Inferior parietal cortex (tissue), 1 donor: ENCODE data around the gene LRRN4CL.
"Not testable (repeated sequence)": the region's sequence is repeated elsewhere in the genome, so short reads cannot be mapped to it uniquely, and the experiment has no call there.

ENCODE experiments used
- DNase-seq: peaks from one replicate; pipeline ENCODE4 v3.0.0-alpha.2; 2016; ENCODE audit errors: extremely low spot score

Gene LRRN4CL

DNA sequence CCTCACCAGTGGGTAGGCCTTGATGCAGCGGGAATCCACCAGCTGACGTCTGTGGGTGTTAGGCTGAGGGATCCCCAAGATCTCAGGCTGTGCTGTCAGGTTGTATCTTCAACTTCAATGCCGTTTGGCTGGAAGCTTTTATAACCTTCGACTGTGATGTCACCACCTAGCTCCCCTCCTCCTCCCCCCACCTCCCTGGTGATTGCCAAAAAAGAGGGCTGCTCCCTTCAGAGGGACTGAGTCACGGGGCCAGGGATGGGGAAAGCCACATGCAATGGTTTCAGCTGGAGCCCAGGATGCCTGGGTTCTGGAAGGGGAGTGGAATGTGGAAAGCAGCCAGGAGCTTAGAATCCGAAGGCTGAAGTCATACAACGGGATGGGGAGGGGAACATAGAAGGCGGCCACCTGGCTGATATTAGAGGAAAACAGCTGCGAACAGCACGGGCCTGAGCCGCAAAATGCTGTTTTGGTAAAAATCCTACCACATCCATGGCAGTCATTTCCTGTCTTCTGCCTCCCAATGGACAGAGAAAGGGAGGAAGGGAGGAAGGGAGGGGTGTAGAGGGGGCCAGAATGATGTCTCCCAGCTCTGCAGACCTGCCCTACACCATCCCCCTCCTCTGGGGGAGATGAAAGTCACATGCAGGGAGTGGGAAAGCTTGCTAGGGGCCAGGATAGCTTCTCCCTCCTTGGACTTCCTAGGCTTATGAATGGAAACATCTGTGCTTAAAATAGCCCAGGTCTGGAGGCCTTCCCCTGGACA, at the start of gene LRRN4CL:
Gene LRRN4CL, minus strand, starts transcription at position 110 of the 763 bp plus-strand sequence. CDS start 1,022 bp downstream, outside the sequence.
- DNase-seq, result no peak

DNA sequence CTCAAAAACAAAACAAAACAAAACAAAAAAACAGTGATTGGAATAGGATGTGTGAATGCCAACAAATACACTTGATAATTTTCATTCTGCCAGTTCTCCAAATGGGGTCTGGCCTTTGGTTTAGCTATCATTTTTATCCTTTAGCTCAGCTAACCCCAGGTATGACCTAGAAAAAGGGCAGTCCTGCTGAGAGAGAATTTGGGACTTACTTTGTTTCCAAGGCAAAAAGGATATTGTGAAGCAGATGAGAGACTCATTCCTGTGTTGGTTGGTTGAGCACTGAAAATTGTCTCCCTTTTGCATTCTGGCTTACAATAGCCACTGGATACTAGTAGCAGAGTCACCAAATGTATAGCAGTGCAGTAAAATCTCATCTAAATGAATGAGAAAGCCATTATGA, 47.9 kb upstream of the LRRN4CL start:
- no peak for DNase-seq

DNA sequence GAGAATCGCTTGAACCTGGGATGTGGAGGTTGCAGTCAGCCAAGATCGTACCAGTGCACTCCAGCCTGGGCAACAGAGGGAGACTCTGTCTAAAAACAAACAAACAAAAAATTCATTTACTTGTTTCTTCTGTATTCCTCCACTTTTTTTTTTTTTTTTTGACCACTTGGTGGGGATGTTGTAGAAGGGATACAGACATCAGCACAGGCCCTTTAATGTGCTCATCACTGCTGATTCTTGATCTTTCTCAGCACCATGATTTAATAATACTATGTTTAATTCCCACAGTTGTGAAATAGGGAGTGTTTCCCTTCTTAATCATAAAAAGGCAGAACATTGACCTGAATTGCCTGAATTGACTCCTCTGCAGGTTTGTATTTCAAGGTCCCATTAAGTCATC, 43.5 kb upstream of the LRRN4CL start:
- peak; percentile 47 for DNase-seq

DNA sequence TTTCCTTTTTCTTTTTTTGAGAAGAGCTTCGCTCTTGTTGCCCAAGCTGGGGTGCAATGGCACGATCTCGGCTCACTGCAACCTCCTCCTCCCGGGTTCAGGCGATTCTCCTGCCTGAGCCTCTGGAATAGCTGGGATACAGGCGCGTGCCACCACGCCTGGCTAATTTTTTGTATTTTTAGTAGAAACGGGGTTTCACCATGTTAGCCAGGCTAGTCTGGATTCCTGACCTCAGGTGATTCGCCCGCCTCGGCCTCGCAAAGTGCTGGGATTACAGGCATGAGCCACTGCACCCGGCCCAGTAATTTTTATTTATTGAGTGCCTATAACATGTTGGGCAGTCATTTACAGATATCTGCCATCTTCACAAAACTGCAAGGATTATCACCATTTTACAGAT, 40.7 kb upstream of the LRRN4CL start:
- DNase-seq, result not testable (repeated sequence)

DNA sequence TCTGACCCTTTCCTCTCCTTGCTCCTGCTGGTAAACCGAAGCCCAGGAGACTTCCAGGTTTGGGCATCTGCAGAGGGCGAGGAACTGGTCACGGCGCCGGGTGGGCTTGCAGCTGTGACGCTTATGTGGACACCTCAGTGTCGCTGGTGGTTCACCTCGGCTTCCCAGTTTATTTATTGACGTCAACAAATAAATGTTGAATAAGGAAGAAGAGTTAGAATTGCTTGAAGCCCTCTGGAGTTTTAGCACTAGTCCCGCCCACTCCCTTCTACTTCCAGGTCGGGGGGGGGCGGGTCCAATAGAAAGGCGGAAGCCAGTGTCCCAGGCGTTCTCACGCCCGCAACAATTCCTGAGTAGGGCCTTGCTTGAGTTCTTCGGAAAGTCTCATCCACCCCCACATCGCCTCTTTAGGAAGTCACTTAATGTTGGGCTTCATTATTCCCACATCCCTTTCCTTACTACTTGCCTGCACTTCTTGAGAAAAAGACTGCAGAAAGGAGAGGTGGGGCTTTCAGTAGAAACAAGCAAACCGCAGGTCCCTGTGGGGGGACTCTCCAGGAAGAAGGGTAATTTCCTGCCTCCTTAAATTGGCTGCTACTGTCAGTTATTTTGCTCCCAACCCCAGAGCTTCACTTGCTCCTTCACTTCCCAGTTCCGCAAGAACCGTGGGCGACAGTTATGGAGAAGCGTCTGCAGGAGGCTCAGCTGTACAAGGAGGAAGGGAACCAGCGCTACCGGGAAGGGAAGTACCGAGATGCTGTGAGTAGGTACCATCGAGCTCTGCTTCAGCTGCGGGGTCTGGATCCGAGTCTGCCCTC, 39.0 kb upstream of the LRRN4CL start, which contains the start of gene TTC9C:
Gene TTC9C, plus strand, starts transcription at position 316 of the 818 bp plus-strand sequence. Its CDS starts 363 bp downstream, at position 679.
- peak; percentile 90 for DNase-seq

DNA sequence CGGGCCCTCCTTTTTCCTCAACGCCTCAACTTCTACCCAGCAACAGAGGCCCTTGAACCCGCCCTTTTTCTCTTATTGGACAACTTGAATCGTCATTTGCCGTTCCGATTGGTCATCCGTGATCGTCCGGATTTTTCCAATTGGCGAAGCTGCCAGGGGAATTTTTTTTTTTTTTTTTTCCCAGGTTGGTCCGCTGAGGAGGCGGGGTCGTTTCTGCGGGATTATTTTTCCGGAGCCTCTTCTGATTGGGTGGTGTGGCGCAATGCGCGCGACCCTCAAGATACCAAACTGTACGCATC, 38.5 kb upstream of the LRRN4CL start:
- peak; percentile 99 for DNase-seq

GRCh38 chr11:62727165-62727871, 38.0 kb upstream of the LRRN4CL start, which contains the start of gene HNRNPUL2:
Gene HNRNPUL2, minus strand, starts transcription at chr11:62727457. Its CDS starts 301 bp downstream, at chr11:62727156.
- peak; percentile 99 for DNase-seq

DNA sequence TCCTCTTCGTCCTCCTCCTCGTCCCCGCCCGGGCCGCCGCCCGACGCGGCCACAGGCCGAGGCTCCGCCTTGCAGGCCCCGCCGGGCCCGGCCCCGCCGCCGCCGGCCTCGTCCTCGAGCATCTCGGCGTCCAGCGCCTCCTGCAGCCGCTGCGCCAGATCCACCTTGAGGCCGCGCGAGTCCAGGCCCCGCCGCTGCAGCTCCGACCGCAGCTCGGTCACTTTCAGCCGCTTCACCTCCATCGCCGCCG, 37.5 kb upstream of the LRRN4CL start:
- DNase-seq, result no peak

- peak; percentile 7 for DNase-seq
Measured at GRCh38 chr11:62726156-62726914, 37.0 kb upstream of the LRRN4CL start.

GRCh38 chr11:62725646-62726045, 36.3 kb upstream of the LRRN4CL start:
- no peak for DNase-seq

GRCh38 chr11:62724171-62724570, 34.8 kb upstream of the LRRN4CL start:
- DNase-seq, result no peak

DNA sequence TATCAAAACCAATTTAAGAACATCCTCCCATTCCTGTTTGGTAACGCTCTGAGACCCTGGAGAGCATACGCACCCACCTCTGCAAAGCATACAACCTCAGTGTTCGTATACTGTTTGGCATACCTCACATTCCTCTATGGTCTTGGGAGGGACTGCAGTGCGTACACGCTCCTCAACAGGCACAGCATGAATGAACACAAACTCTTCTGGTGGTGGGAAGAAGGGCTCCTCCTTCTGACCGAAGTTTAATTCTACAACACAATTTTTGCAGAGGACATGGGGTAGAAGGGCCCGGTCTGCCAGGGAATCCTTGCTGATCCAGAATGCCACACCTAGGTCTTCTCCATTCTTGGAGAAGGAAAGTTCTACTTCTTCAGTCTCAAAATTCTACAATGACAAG, 32.7 kb upstream of the LRRN4CL start:
- DNase-seq, result no peak

GRCh38 chr11:62719302-62719978, 30.1 kb upstream of the LRRN4CL start:
- DNase-seq, result no peak

- DNase-seq, result no peak
Measured at GRCh38 chr11:62716816-62717215, 27.5 kb upstream of the LRRN4CL start.

DNA sequence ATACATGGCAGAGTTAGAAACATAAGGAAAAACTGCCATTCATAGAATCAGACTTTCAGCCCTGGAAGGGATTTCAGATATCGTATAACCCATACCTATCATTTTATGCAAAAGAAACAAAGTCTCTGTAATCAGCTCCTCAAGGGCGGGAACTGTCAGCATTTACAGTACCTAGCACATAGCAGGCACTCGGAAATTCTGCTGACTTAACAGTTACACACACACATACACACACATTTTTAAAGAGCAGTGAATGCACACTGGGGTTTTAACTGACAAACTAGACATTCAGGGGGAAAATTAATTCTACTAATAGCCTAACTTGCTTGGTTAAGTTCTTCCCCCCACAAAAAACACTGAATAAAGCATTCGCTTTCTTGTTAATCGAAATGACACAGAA, 26.9 kb upstream of the LRRN4CL start:
- DNase-seq, result no peak

GRCh38 chr11:62715150-62716130, 26.1 kb upstream of the LRRN4CL start:
- no peak for DNase-seq

DNA sequence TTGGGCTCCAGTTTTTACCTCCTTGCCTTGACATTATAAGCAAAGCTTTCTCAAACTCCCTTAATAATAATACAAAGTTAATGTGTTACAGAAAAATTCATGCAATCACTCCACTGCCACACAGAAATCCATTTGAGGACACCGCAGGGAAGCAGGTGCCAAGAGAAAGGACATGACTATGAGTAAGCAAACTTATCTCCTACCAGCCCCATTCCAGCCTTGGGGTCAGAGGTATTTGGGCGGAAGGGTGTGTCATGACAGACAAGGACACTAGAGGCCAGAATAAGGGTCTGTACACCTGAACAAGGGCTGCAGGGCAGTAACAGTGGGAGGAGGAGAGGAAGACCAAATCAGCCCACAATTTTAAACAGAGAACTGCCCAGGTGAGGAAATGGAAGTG, 24.0 kb upstream of the LRRN4CL start:
- no peak for DNase-seq

- DNase-seq, result no peak
Measured at GRCh38 chr11:62712861-62713260, 23.5 kb upstream of the LRRN4CL start.

DNA sequence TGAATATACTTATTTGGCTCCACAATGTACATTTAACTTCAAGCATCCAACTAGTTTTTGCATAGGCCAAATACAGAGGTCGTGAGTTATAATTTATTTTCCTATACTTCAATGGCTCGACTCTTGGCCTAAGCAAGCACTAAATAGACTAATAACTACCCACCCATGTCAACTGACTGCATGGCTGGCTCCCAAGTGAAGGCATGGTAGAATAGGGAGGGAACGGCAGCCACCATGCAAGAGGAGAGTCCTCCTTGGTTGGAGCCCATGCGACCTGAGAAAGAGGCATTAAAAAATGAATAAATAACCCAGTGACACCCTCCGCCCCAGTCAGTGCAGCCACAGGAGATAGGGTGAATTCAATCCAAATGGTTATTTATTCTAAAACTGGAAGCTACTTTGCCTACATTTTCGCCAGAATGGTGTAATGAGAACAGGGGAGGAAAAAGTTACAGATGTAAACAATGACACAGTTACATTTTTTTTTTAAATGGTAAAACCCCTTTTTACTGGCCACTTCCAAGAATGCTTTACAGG, 23.0 kb upstream of the LRRN4CL start:
- DNase-seq, result no peak

- DNase-seq, result no peak
Measured at GRCh38 chr11:62710001-62710345, 20.6 kb upstream of the LRRN4CL start.
